ENCODE measurements around the gene NHSL1.

Gene NHSL1

DNA sequence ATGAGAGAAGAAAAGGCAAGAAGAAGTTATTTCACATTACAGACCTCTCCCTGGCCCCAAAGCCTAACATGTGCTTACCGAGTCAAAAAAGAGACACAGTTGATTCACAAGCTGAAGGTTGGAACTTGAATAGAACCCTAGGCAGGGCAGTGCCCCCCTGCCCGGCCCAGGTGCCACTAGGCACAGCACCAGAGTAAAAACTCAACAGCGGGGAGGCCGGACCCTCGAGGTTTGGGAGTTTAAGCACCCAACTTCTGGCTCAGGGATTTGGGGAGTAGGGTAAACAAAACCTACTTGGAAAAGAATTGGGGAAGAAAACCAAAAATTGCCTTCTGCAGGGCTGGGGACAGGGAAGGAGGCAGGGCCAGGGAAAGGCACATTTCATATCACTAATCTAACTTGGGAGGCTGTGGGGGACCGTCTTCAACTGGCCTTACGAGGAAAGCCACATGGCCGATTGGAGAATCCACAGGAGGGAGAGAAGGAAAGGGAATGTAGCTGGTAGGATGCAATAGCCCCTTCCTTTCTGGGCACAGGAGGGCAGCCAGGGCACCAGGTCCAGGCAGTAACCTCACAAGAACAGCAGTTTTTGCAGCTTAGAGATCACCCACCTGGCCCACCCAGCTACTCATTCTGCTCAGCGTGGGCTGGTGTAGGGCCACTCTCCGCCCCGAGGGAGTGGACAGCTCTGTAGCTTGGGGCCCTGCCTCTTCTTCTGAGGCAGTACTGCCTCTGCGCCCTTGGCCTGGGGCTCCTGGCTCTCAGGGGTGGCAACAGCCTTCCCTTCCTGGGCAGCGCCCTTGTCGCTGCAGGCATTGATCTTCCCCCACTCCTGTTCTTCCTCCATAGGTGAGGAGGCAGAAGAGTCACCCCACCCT, 97.1 kb downstream of the NHSL1 start:
- DNase-seq (ENCODE audit: low spot score), result no peak

- DNase-seq (ENCODE audit: low spot score), result no peak
Observed at GRCh38 chr6:138400326-138400725, 99.0 kb downstream of the NHSL1 start.

GRCh38 chr6:138397128-138398122, 101.9 kb downstream of the NHSL1 start:
- no peak for DNase-seq (ENCODE audit: low spot score)

GRCh38 chr6:138396709-138397108, 102.6 kb downstream of the NHSL1 start:
- no peak for DNase-seq (ENCODE audit: low spot score)

- DNase-seq (ENCODE audit: low spot score), result no peak
Observed at GRCh38 chr6:138393871-138394783, 105.2 kb downstream of the NHSL1 start.

DNA sequence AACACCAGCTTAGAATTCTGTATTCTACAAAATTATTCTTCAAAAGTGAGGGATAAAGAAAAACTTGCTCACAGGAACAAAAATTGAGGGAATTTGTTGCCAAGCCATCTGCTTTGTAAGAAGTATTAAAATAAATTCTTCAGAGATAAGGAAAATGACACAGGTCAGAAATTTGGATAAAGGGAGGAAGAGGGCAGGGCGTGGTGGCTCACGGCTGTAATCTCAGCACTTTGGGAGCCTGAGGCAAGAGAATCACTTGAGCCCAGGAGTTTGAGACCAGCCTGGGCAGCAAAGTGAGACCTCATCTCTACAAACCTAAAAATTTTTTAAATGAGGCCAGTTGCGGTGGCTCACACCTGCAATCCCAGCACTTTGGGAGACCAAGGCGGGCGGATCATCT, 109.7 kb downstream of the NHSL1 start:
- DNase-seq (ENCODE audit: low spot score), result no peak

GRCh38 chr6:138387577-138388368, 111.5 kb downstream of the NHSL1 start:
- DNase-seq (ENCODE audit: low spot score), result no peak

DNA sequence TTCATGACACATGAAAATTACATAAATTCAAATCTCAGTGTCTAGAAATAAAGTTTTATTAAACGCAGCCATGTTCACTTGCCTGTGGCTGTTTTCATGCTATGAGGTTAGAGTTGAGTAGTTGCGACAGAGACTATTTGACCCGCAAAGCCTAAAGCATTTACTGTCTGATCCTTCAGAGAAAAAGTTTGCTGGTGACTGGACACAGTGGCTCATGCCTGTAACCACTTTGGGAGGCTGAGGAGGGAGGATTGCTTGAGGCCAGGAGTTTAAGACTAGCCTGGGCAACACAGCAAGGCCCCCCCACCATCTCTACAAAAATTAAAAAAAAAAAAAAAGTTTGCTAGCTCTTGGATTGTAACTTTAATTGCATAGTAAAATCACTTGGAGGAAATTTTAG, 112.4 kb downstream of the NHSL1 start:
- DNase-seq (ENCODE audit: low spot score), result no peak

DNA sequence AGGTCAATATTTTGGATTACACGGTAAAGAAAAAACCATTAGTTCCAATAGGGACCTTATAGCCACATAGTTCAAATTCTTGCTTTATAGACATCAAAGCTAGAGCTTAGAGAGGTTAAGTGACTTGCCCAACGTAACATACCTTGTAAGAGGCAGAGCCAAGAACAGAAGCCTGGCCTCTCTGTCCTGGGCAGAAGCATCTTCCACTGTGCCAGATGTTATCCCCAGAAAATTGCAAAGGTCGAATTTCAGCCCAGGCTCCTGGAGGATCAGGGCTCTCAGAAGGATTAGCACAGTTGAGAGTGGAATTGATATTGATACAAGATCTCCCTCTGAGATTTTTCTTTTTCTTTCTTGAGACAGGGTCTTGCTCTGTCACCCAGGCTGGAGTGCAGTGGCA, 115.5 kb downstream of the NHSL1 start:
- DNase-seq (ENCODE audit: low spot score), result no peak

GRCh38 chr6:138382498-138383265, 116.6 kb downstream of the NHSL1 start:
- no peak for DNase-seq (ENCODE audit: low spot score)

DNA sequence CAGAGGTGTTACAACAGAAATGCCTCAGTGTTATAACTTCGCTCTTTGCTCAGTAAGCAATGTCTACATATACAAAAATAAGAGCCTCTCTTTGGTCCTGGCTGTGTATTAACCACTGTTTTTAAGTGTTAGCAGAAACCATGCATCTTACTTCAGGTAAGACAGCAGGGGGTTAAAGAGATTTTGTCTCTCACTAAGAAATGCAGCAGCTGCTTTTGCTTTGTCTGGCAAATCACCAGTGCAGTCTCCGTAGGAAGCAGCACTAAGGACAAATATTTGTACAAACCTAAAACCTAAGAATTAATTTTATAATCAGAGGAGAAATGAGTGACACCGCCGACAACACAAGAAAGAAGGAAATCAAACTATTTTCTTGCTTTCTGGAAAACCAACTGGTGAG, 120.8 kb downstream of the NHSL1 start:
- DNase-seq (ENCODE audit: low spot score), result no peak

GRCh38 chr6:138377844-138378243, 121.5 kb downstream of the NHSL1 start, which contains the start of gene SMIM28:
Gene SMIM28, plus strand, starts transcription at chr6:138377905. Its CDS starts 168 bp downstream, at chr6:138378073.
- DNase-seq (ENCODE audit: low spot score), result no peak

DNA sequence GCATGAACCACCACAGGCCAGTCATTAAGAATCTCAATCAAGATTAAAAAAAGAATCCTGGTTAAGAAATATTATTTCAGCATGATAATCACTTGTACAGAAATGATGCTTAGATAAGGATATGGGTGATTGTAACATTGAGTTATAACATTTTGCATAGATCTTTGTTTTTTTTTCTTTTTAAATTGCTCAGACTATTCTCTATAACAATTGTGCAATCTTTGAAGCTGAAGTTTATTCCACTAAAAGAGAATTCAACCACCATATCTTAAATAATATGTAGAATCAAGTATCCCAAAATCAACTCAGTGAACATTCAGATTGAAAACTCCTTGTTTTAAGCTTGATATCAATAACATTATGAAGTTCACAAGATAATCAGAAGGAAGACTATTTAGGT, 122.3 kb downstream of the NHSL1 start:
- no peak for DNase-seq (ENCODE audit: low spot score)

DNA sequence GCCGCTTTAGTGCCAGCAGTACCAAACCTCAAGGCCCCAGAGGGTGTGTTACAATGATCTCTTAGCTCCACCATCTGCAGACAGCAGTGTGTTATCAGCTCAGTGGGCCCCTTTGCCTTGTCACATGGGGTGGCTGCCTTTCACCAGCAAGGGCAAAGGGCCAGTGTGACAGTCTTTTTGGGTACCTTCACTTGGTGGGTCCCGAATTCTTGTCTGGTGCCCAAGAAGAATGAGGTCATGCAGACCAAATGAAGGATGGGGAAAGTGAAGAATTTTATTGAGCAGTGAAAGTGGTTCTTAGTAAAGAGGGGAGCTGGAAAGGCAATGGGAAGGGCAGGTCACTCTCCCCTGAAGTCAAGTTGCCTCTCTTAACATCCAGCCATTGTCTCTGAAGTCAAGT, 124.5 kb downstream of the NHSL1 start:
- no peak for DNase-seq (ENCODE audit: low spot score)

- DNase-seq (ENCODE audit: low spot score), result no peak
Observed at GRCh38 chr6:138374230-138374629, 125.1 kb downstream of the NHSL1 start.

DNA sequence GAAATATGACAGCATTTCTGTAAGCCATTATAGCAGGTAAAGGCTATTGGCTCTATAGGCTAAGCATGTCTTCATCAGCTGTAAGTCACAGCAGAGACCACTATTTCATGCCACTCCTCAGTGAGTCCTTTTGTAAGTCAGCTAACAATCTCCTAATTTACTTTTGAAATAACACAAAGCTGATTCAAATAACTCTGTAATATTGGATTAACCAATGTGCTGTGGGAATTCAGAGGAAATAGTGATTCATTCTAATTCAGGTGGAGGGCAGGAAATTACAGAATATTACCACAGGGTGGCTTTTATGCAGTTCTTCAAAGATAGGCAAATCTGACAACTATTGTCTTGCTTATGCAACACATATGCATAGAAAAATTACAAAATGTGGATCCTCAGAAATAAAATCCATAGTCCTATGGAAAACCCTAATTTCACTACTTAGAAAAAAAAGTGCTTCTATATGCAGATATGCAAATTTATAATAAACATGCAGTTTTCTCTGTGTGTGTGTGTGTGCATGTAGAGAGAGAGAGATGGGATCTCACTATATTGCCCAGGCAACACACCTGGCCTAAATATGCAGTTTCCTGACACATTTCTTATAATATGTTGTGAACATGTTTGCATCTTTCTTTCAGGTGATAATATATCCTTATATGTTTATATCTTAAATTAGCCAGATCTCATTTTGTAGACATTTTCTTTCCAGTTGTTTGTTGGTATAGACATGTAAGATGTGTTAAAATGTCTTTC, 126.4 kb downstream of the NHSL1 start:
- no peak for DNase-seq (ENCODE audit: low spot score)
